Activated T-cell treated with anti-CD3 and anti-CD28 coated beads for 1 hour (primary cell): ENCODE results near the gene FAM89A.
A peak's percentile ranks its signal among the peaks of the same experiment; 100 is the strongest.

Experiments
- DNase-seq: peaks from one replicate; pipeline ENCODE4 v3.0.0-alpha.2; 2020; ENCODE audit warnings: low read depth

FAM89A gene

GRCh38 chr1:231040019-231040799 is at the start of gene FAM89A:
FAM89A (minus strand) TSS chr1:231040254; CDS start chr1:231040211, 43 bp downstream.
- DNase-seq = peak; percentile 72

- DNase-seq = no peak
Observed at GRCh38 chr1:231084353-231084752, 44.3 kb upstream of the FAM89A start.

GRCh38 chr1:231079163-231079562 is 39.1 kb upstream of the FAM89A start:
- DNase-seq = no peak

GRCh38 chr1:231078250-231078649 is 38.2 kb upstream of the FAM89A start:
- no peak for DNase-seq

- DNase-seq = no peak
Observed at GRCh38 chr1:231076802-231077201, 36.7 kb upstream of the FAM89A start.

GRCh38 chr1:231075497-231075896 is 35.4 kb upstream of the FAM89A start:
- DNase-seq = no peak

- DNase-seq = no peak
Observed at GRCh38 chr1:231075020-231075419, 35.0 kb upstream of the FAM89A start.

GRCh38 chr1:231074046-231074445 is 34.0 kb upstream of the FAM89A start:
- no peak for DNase-seq

- DNase-seq = no peak
Observed at GRCh38 chr1:231073331-231073730, 33.3 kb upstream of the FAM89A start.

- no peak for DNase-seq
Observed at GRCh38 chr1:231072502-231073094, 32.5 kb upstream of the FAM89A start.

- DNase-seq = no peak
Observed at GRCh38 chr1:231072041-231072440, 32.0 kb upstream of the FAM89A start.

GRCh38 chr1:231070758-231071444 is 30.8 kb upstream of the FAM89A start:
- no peak for DNase-seq

- no peak for DNase-seq
Observed at GRCh38 chr1:231069333-231069732, 29.3 kb upstream of the FAM89A start.

GRCh38 chr1:231068762-231069161 is 28.7 kb upstream of the FAM89A start:
- DNase-seq = no peak

GRCh38 chr1:231065510-231066241 is 25.6 kb upstream of the FAM89A start:
- no peak for DNase-seq

GRCh38 chr1:231064418-231064817 is 24.4 kb upstream of the FAM89A start:
- DNase-seq = no peak

- no peak for DNase-seq
Observed at GRCh38 chr1:231063331-231063730, 23.3 kb upstream of the FAM89A start.

GRCh38 chr1:231062500-231063270 is 22.6 kb upstream of the FAM89A start:
- DNase-seq = no peak

GRCh38 chr1:231059566-231060193 is 19.6 kb upstream of the FAM89A start:
- no peak for DNase-seq

- no peak for DNase-seq
Observed at GRCh38 chr1:231058416-231059109, 18.5 kb upstream of the FAM89A start.

GRCh38 chr1:231057410-231057809 is 17.4 kb upstream of the FAM89A start:
- no peak for DNase-seq
